Nephron (organoid): ENCODE results near the gene RAB4A.

ENCODE experiments used
- H3K27ac Mint-ChIP-seq, 3 experiments: 2 replicates each; pipeline ENCODE4 v1.8.0; 2020; ENCODE audit warnings: mixed read lengths in 3 of 3, mild to moderate bottlenecking in 2 of 3, moderate library complexity in 1 of 3
- H3K27me3 Mint-ChIP-seq: 2 replicates; pipeline ENCODE4 v1.8.0; 2021; ENCODE audit warnings: low read depth, mild to moderate bottlenecking, moderate library complexity, mixed read lengths
- H3K36me3 Mint-ChIP-seq: 2 replicates; pipeline ENCODE4 v1.8.0; 2020; ENCODE audit warnings: low read depth, mixed read lengths
- H3K4me1 Mint-ChIP-seq: 2 replicates; pipeline ENCODE4 v1.8.0; 2020; ENCODE audit warnings: mixed read lengths
- H3K4me3 Mint-ChIP-seq, 3 experiments: 2 replicates each; pipeline ENCODE4 v1.8.0; 2020; ENCODE audit warnings: mild to moderate bottlenecking in 3 of 3, mixed read lengths in 3 of 3, moderate library complexity in 2 of 3
- H3K9me3 Mint-ChIP-seq: 2 replicates; pipeline ENCODE4 v1.8.0; 2020; ENCODE audit warnings: mixed read lengths
- CTCF ChIP-seq, 3 experiments: fragments of 200-600 bp; sonication (generic); IDR thresholded peaks; one replicate each; pipeline ENCODE4 v1.5.0; 2021; ENCODE audit warnings: antibody characterized with exemption in 3 of 3; ENCODE audit not compliant: unreplicated experiment in 3 of 3

RAB4A gene

GRCh38 chr1:229270547-229271447 is at the start of gene RAB4A:
RAB4A (plus strand) TSS chr1:229271111; CDS start chr1:229271340, 229 bp downstream.
- no peaks in the 10 kb centered on the region for H3K27me3 Mint-ChIP-seq
- H3K9me3 Mint-ChIP-seq = peaks cover 19% of the 10 kb centered on the region
- H3K36me3 Mint-ChIP-seq = peaks cover 21% of the 10 kb centered on the region
- H3K4me3 Mint-ChIP-seq = peak within 1 kb of the TSS; percentile 97 to 100 (median 99)
- TF ChIP-seq CTCF (IDR thresholded peaks at IDR 0.05; ENCODE audit: unreplicated experiment in 3 of 3) = no peak
- peak within 1 kb of the TSS; percentile 67 to 97 (median 96) for H3K27ac Mint-ChIP-seq
- peaks cover 23% of the 10 kb centered on the region for H3K4me1 Mint-ChIP-seq

GRCh38 chr1:229222081-229222480 is 48.8 kb upstream of the RAB4A start:
- Mint-ChIP-seq H3K4me3 (no peak overlapping the region), H3K27ac (no peak overlapping the region), H3K4me1 (peaks cover 10% of the 10 kb centered on the region), H3K9me3 (no peaks in the 10 kb centered on the region), H3K27me3 (no peaks in the 10 kb centered on the region), H3K36me3 (no peaks in the 10 kb centered on the region)
- no peak for TF ChIP-seq CTCF (IDR thresholded peaks at IDR 0.05; ENCODE audit: unreplicated experiment in 3 of 3)

GRCh38 chr1:229223498-229223897 is 47.4 kb upstream of the RAB4A start:
- H3K4me1 Mint-ChIP-seq = peaks cover 15% of the 10 kb centered on the region
- TF ChIP-seq CTCF (IDR thresholded peaks at IDR 0.05; ENCODE audit: unreplicated experiment in 3 of 3) = no peak

GRCh38 chr1:229224308-229224707 is 46.6 kb upstream of the RAB4A start:
- Mint-ChIP-seq H3K27ac (peak overlapping the region in 1 of 3 experiments; percentile 1), H3K4me3 (no peak overlapping the region), H3K9me3 (no peaks in the 10 kb centered on the region), H3K36me3 (no peaks in the 10 kb centered on the region), H3K27me3 (peaks cover 10% of the 10 kb centered on the region), H3K4me1 (peaks cover 17% of the 10 kb centered on the region)
- TF ChIP-seq CTCF (IDR thresholded peaks at IDR 0.05; ENCODE audit: unreplicated experiment in 3 of 3) = no peak

More at GRCh38 chr1:229223498-229223897, 47.4 kb upstream of the RAB4A start:
- H3K27ac Mint-ChIP-seq = no peak overlapping the region
- no peaks in the 10 kb centered on the region for H3K9me3 Mint-ChIP-seq
- no peaks in the 10 kb centered on the region for H3K36me3 Mint-ChIP-seq
- no peak overlapping the region for H3K4me3 Mint-ChIP-seq
- H3K27me3 Mint-ChIP-seq = peaks cover 5% of the 10 kb centered on the region

- Mint-ChIP-seq H3K9me3 (no peaks in the 10 kb centered on the region), H3K4me1 (peaks cover 27% of the 10 kb centered on the region), H3K27ac (no peak overlapping the region), H3K4me3 (no peak overlapping the region), H3K27me3 (peaks cover 17% of the 10 kb centered on the region), H3K36me3 (no peaks in the 10 kb centered on the region)
- TF ChIP-seq CTCF (IDR thresholded peaks at IDR 0.05; ENCODE audit: unreplicated experiment in 3 of 3) = no peak
These were observed 45.6 kb upstream of the RAB4A start for GRCh38 chr1:229225331-229225782.
